Effector memory CD4-positive, alpha-beta T cell (primary cell): ENCODE results near the gene DISP1.

ENCODE experiments used
- DNase-seq, 3 donors: peaks; one replicate each; pipeline ENCODE4 v3.0.0-alpha.2; 2020
- H3K27ac ChIP-seq: 2 replicates; pipeline ENCODE4 v1.7.0; 2013; ENCODE audit warnings: mild to moderate bottlenecking, low read length, moderate library complexity; ENCODE audit not compliant: insufficient read depth, poor library complexity, severe bottlenecking
- H3K27me3 ChIP-seq: replicated peaks from 2 replicates; pipeline ENCODE4 v1.7.0; 2013; ENCODE audit warnings: mild to moderate bottlenecking, low read length; ENCODE audit not compliant: insufficient read depth, control insufficient read depth, poor library complexity, severe bottlenecking
- H3K36me3 ChIP-seq: 2 replicates; pipeline ENCODE4 v1.7.0; 2013; ENCODE audit warnings: mild to moderate bottlenecking, low read length, moderate library complexity; ENCODE audit not compliant: control insufficient read depth, insufficient read depth
- H3K4me1 ChIP-seq: 2 replicates; pipeline ENCODE4 v1.7.0; 2013; ENCODE audit warnings: low read length, mild to moderate bottlenecking; ENCODE audit not compliant: control insufficient read depth, insufficient read depth, poor library complexity, severe bottlenecking
- H3K4me3 ChIP-seq: 2 replicates; pipeline ENCODE4 v1.7.0; 2013; ENCODE audit warnings: low read length, low read depth, mild to moderate bottlenecking; ENCODE audit not compliant: insufficient read depth, poor library complexity, severe bottlenecking
- H3K9me3 ChIP-seq: 2 replicates; pipeline ENCODE4 v1.7.0; 2013; ENCODE audit warnings: mild to moderate bottlenecking, low read length, moderate library complexity; ENCODE audit not compliant: control insufficient read depth

Gene DISP1

DNA sequence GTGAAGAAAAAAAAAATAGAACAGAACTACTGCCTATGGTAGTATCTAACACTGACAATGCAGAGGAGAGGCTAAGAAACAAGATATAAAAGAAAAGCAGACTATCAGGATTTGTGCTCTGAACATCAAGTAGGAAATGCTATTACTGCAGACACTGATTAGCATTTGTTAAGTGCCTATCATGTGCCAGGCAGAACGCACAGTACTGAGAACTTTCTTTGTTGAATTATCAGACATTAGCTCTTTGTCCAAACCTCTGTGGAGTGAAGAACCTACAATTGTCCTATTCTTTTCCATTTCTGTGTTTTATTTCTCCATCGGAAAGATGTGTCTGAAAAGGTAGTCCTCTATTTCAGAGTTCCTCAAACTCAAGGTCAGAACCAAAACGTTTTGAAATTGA lies 30.5 kb upstream of the DISP1 start:
- Histone ChIP-seq H3K27me3 (no peaks in the 10 kb centered on the region), H3K9me3 (no peaks in the 10 kb centered on the region), H3K4me1 (no peaks in the 10 kb centered on the region), H3K36me3 (no peaks in the 10 kb centered on the region), H3K4me3 (no peak overlapping the region), H3K27ac (no peak overlapping the region)
- no peak for DNase-seq

GRCh38 chr1:222784916-222785315 lies 29.9 kb upstream of the DISP1 start:
- H3K27me3 ChIP-seq: no peaks in the 10 kb centered on the region
- no peaks in the 10 kb centered on the region for H3K36me3 ChIP-seq
- H3K4me1 ChIP-seq: no peaks in the 10 kb centered on the region
- no peak overlapping the region for H3K27ac ChIP-seq
- DNase-seq: no peak
- H3K9me3 ChIP-seq: no peaks in the 10 kb centered on the region
- no peak overlapping the region for H3K4me3 ChIP-seq

- Histone ChIP-seq H3K4me3 (no peak overlapping the region), H3K9me3 (no peaks in the 10 kb centered on the region), H3K27me3 (no peaks in the 10 kb centered on the region), H3K36me3 (no peaks in the 10 kb centered on the region), H3K4me1 (no peaks in the 10 kb centered on the region), H3K27ac (no peak overlapping the region)
- no peak for DNase-seq
Observed at GRCh38 chr1:222785529-222785928, 29.3 kb upstream of the DISP1 start.

DNA sequence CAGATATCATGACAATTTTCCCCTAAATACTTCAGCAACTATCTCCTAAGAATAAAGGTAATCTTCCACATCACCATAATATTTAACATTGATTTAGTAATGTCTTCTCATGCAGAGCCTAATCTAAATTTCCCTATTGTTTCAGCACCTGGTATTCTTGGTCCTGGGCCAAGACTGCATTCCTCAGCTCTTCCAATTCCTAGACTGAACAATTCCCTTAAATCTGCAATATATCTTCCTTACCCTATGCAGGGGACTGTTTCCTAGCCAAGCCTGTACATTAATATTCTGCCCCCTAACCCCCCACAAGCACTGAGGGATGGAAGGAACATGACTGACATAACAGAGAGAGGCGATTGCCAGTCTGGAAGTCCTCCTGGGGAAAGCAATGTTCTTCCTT lies 28.7 kb upstream of the DISP1 start:
- H3K4me3 ChIP-seq: no peak overlapping the region
- H3K9me3 ChIP-seq: no peaks in the 10 kb centered on the region
- no peak overlapping the region for H3K27ac ChIP-seq
- H3K4me1 ChIP-seq: no peaks in the 10 kb centered on the region
- DNase-seq: no peak
- H3K36me3 ChIP-seq: no peaks in the 10 kb centered on the region
- H3K27me3 ChIP-seq: no peaks in the 10 kb centered on the region

GRCh38 chr1:222787729-222788128 lies 27.1 kb upstream of the DISP1 start:
- no peaks in the 10 kb centered on the region for H3K9me3 ChIP-seq
- H3K36me3 ChIP-seq: no peaks in the 10 kb centered on the region
- no peak overlapping the region for H3K27ac ChIP-seq
- H3K4me3 ChIP-seq: no peak overlapping the region
- no peaks in the 10 kb centered on the region for H3K4me1 ChIP-seq
- no peaks in the 10 kb centered on the region for H3K27me3 ChIP-seq
- DNase-seq: no peak

DNA sequence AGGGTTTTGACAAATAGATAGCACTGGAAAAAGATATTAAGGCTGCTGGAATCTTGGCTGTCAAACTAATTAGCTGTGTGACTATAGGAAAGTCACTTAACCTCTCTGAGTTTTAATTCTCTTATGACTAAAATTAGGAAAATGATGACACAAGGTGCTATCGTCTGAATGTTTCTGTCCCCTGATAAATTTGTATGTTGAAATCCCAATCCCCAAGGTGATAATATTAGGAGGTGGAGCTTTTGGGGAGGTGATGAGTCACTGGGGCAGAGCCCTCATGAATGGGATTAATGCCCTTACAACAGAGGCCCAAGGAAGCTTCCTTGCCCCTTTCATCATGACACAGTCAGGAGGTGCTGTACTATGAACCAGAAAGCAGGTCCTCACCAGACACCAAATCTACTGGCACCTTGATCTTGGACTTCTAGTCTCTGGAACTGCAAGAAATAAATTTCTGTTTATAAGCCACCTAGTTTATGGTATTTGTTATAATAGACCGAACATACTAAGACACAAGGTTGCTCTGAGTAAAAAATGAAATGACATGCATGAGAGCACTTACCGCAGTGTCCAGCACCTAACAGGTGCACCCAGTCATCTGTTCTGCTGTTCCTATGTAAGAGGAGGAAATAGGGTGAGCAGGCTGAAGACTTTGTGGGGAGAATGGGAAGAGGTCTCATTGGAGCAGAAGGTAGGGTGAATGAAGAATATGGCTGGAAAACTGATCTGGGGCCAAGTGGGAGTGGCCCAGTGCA lies 26.3 kb upstream of the DISP1 start:
- no peak overlapping the region for H3K27ac ChIP-seq

DNA sequence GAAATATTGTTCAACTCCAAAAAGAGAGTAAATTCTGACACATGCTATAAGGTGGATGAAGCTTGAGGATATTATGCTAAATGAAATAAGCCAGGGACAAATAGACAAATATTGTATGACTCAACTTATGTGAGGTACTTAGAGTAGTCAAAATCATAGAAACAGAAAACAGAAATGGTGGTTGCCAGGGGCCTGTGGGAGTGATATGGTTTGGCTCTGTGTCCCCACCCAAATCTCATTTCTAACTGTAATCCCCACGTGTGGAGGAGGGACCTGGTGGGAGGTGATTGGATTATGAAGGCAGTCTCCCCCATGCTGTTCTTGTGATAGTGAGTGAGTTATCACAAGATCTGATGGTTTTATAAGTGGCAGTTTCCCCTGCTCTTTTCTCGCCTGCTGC lies 24.7 kb upstream of the DISP1 start:
- no peaks in the 10 kb centered on the region for H3K36me3 ChIP-seq
- DNase-seq: no peak
- H3K4me3 ChIP-seq: no peak overlapping the region
- no peak overlapping the region for H3K27ac ChIP-seq
- no peaks in the 10 kb centered on the region for H3K4me1 ChIP-seq
- H3K27me3 ChIP-seq: no peaks in the 10 kb centered on the region
- H3K9me3 ChIP-seq: no peaks in the 10 kb centered on the region

More for the DNA sequence above, 26.3 kb upstream of the DISP1 start:
- no peak for DNase-seq
- no peaks in the 10 kb centered on the region for H3K9me3 ChIP-seq
- no peaks in the 10 kb centered on the region for H3K27me3 ChIP-seq
- no peaks in the 10 kb centered on the region for H3K36me3 ChIP-seq
- H3K4me1 ChIP-seq: no peaks in the 10 kb centered on the region
- H3K4me3 ChIP-seq: no peak overlapping the region

GRCh38 chr1:222790520-222790919 lies 24.3 kb upstream of the DISP1 start:
- no peak for DNase-seq
- Histone ChIP-seq H3K27ac (no peak overlapping the region), H3K36me3 (no peaks in the 10 kb centered on the region), H3K4me1 (no peaks in the 10 kb centered on the region), H3K4me3 (no peak overlapping the region), H3K27me3 (no peaks in the 10 kb centered on the region), H3K9me3 (no peaks in the 10 kb centered on the region)

DNA sequence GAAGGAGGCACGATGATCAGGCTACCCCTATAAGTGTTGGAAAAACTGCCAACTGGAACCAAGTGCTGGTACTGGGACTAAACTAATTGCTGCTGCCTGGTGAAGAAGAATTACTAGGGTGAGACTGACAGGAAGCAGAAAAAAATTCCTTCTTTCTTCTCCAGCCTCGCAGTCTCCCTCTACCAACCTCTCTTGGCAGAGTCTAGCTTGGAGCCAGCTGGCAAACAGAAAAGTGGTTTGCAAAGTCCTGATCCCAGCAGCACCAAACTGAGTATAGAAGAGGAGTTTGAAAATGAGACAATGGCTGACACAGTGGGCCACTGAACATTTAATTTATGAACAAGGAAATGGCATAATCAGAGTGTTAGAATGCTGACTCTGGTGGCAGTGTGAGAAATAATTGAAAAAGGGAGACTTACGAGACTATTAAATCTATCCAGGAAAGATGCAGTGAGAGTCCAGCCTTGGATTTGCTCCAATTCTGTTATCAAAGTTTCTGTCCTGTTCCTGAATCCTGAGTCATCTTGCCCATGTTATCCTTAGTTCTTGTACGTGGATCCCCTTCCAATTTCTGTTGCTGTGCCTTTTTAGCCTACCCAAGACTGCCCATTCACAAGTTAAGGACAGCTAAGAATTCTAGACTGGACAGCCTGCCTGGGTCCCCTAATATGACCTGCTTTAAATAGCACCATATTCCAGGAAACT lies 23.7 kb upstream of the DISP1 start:
- no peaks in the 10 kb centered on the region for H3K27me3 ChIP-seq
- H3K27ac ChIP-seq: no peak overlapping the region
- no peak for DNase-seq
- H3K9me3 ChIP-seq: no peaks in the 10 kb centered on the region
- no peaks in the 10 kb centered on the region for H3K4me1 ChIP-seq
- no peaks in the 10 kb centered on the region for H3K36me3 ChIP-seq
- no peak overlapping the region for H3K4me3 ChIP-seq

DNA sequence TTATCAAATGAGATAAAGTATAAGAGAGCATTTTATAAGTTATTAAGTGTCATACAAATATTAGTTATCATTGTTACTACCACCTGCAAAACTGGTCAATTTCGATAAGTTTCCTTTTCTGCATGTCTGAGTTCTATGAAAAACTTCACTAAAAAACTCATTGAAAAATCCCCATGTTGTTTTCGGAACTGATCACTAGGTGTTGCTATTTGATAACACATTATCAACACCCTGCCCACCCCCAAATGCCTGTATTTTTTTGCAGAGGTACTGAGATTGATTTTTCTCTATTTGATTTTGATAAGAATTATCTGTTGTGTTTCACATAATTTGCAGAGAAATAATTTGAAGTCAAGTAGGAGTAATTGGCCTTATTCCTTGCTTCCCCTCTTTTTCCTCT lies 22.1 kb upstream of the DISP1 start:
- Histone ChIP-seq H3K4me3 (no peak overlapping the region), H3K36me3 (no peaks in the 10 kb centered on the region), H3K27ac (no peak overlapping the region), H3K4me1 (no peaks in the 10 kb centered on the region), H3K9me3 (no peaks in the 10 kb centered on the region), H3K27me3 (no peaks in the 10 kb centered on the region)
- DNase-seq: no peak
